WTC11 (cell line): ENCODE results near the gene CAPNS1. TPM values are rescaled to one million over a fixed set of nuclear protein-coding genes. Genes with fewer than 3 reads are reported as not detected.

ENCODE experiments used
- ATAC-seq: fragments of 200-7000 bp; cut with Tn5 transposase; 2 replicates; pipeline ENCODE4 v1.10.0; 2021; ENCODE audit warnings: mild to moderate bottlenecking, moderate library complexity
- CTCF ChIA-PET: fragments of 300-600 bp; sonication (Branson Sonifier 250); formaldehyde crosslinking; loops from one replicate; lab custom pipeline; 2021; ENCODE audit warnings: antibody characterized with exemption; lab: Charles Lee
- POLR2A ChIA-PET: fragments of 350-600 bp; sonication (Branson Sonifier 250); formaldehyde crosslinking; loops from one replicate; lab custom pipeline; 2021; ENCODE audit warnings: antibody characterized with exemption; lab: Charles Lee
- DNase-seq: peaks from one replicate; pipeline ENCODE4 v3.0.0; 2021; ENCODE audit warnings: low spot score
- H3K27ac Mint-ChIP-seq: 2 replicates; pipeline ENCODE4 v1.8.0; 2021; ENCODE audit warnings: mixed read lengths
- H3K27me3 Mint-ChIP-seq: 2 replicates; pipeline ENCODE4 v1.8.0; 2021; ENCODE audit warnings: low read depth, mild to moderate bottlenecking, moderate library complexity, mixed read lengths
- H3K36me3 Mint-ChIP-seq: 2 replicates; pipeline ENCODE4 v1.8.0; 2021; ENCODE audit warnings: mixed read lengths
- H3K4me1 Mint-ChIP-seq: 2 replicates; pipeline ENCODE4 v1.8.0; 2022; ENCODE audit warnings: mixed read lengths
- H3K4me3 Mint-ChIP-seq: 2 replicates; pipeline ENCODE4 v1.8.0; 2021; ENCODE audit warnings: mild to moderate bottlenecking, moderate library complexity, mixed read lengths
- H3K9me3 Mint-ChIP-seq: 2 replicates; pipeline ENCODE4 v1.8.0; 2021; ENCODE audit warnings: mixed read lengths
- GTF2I ChIP-seq: fragments of 250-450 bp; sonication (Bioruptor Pico); conservative IDR thresholded peaks from 2 replicates; pipeline ENCODE4 v1.4.0; 2021; ENCODE audit warnings: mild to moderate bottlenecking
- TEAD1 ChIP-seq: sonication (generic); formaldehyde crosslinking; IDR thresholded peaks from 2 replicates; pipeline ENCODE4 v1.8.0; 2022; ENCODE audit warnings: mild to moderate bottlenecking, missing genetic modification reagents
- TEAD4 ChIP-seq: sonication (generic); formaldehyde crosslinking; IDR thresholded peaks from 2 replicates; pipeline ENCODE4 v1.8.0; 2022; ENCODE audit warnings: mild to moderate bottlenecking, missing genetic modification reagents
- ZNF219 ChIP-seq: sonication (generic); formaldehyde crosslinking; IDR thresholded peaks from 2 replicates; pipeline ENCODE4 v1.8.0; 2023; ENCODE audit warnings: missing genetic modification reagents, mild to moderate bottlenecking, borderline replicate concordance
- ZNF232 ChIP-seq: sonication (generic); formaldehyde crosslinking; IDR thresholded peaks from 2 replicates; pipeline ENCODE4 v1.8.0; 2022; ENCODE audit warnings: mild to moderate bottlenecking, missing genetic modification reagents
- ZNF671 ChIP-seq: fragments of 250-450 bp; sonication (Bioruptor Pico); IDR thresholded peaks from 2 replicates; pipeline ENCODE4 v1.8.0; 2021; ENCODE audit warnings: mild to moderate bottlenecking
- total RNA-seq: library from RNA; stranded (reverse); gene quantifications from 3 replicates; pipeline ENCODE4 v1.2.3, GENCODE V29; 2021
- TF ChIP-seq, protein P1 (sequence below): sonication (generic); formaldehyde crosslinking; IDR thresholded peaks from 2 replicates; pipeline ENCODE4 v1.8.1; 2023; ENCODE audit warnings: mild to moderate bottlenecking, missing genetic modification reagents, borderline replicate concordance
- TF ChIP-seq, protein P2 (sequence below): sonication (generic); formaldehyde crosslinking; IDR thresholded peaks from 2 replicates; pipeline ENCODE4 v1.8.1; 2022; ENCODE audit warnings: low read depth, missing genetic modification reagents, borderline replicate concordance
- TF ChIP-seq, protein P3 (sequence below): sonication (generic); formaldehyde crosslinking; IDR thresholded peaks from 2 replicates; pipeline ENCODE4 v1.8.0; 2023; ENCODE audit warnings: mild to moderate bottlenecking, missing genetic modification reagents
- TF ChIP-seq, protein P4 (sequence below): sonication (generic); formaldehyde crosslinking; IDR thresholded peaks from 2 replicates; pipeline ENCODE4 v1.8.0; 2022; ENCODE audit warnings: mild to moderate bottlenecking, missing genetic modification reagents
- TF ChIP-seq, protein P5 (sequence below): sonication (generic); formaldehyde crosslinking; IDR thresholded peaks from 2 replicates; pipeline ENCODE4 v1.8.1; 2023; ENCODE audit warnings: mild to moderate bottlenecking, missing genetic modification reagents

Gene CAPNS1
- total RNA-seq, 1 experiment from 2014 or later, result 358 TPM

DNA sequence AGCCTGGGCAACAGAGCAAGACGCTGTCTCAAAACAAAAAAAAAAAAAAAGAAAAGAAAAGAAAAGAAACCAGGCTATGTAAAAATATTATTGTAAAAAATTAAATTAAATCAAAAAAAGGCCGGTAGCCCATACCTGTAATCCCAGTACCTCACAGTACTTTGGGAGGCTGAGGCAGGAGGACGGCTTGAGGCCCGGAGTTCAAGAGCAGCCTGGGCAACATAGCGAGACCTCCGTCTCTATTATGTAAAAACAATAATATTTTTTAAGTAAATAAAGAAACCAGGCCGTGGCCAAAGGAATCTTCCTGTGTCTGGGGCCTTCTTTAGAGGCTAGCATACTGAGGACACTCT lies 770 bp upstream of the CAPNS1 start (continued):
- TF ChIP-seq, protein P1, sequence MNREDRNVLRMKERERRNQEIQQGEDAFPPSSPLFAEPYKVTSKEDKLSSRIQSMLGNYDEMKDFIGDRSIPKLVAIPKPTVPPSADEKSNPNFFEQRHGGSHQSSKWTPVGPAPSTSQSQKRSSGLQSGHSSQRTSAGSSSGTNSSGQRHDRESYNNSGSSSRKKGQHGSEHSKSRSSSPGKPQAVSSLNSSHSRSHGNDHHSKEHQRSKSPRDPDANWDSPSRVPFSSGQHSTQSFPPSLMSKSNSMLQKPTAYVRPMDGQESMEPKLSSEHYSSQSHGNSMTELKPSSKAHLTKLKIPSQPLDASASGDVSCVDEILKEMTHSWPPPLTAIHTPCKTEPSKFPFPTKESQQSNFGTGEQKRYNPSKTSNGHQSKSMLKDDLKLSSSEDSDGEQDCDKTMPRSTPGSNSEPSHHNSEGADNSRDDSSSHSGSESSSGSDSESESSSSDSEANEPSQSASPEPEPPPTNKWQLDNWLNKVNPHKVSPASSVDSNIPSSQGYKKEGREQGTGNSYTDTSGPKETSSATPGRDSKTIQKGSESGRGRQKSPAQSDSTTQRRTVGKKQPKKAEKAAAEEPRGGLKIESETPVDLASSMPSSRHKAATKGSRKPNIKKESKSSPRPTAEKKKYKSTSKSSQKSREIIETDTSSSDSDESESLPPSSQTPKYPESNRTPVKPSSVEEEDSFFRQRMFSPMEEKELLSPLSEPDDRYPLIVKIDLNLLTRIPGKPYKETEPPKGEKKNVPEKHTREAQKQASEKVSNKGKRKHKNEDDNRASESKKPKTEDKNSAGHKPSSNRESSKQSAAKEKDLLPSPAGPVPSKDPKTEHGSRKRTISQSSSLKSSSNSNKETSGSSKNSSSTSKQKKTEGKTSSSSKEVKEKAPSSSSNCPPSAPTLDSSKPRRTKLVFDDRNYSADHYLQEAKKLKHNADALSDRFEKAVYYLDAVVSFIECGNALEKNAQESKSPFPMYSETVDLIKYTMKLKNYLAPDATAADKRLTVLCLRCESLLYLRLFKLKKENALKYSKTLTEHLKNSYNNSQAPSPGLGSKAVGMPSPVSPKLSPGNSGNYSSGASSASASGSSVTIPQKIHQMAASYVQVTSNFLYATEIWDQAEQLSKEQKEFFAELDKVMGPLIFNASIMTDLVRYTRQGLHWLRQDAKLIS (CRISPR knock-in tag), result no peak
- TF ChIP-seq TEAD4 (CRISPR knock-in tag) (no peak), ZNF219 (no peak), ZNF671 (CRISPR knock-in tag) (no peak)
- TF ChIP-seq, protein P2, sequence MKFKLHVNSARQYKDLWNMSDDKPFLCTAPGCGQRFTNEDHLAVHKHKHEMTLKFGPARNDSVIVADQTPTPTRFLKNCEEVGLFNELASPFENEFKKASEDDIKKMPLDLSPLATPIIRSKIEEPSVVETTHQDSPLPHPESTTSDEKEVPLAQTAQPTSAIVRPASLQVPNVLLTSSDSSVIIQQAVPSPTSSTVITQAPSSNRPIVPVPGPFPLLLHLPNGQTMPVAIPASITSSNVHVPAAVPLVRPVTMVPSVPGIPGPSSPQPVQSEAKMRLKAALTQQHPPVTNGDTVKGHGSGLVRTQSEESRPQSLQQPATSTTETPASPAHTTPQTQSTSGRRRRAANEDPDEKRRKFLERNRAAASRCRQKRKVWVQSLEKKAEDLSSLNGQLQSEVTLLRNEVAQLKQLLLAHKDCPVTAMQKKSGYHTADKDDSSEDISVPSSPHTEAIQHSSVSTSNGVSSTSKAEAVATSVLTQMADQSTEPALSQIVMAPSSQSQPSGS (CRISPR knock-in tag), result no peak

DNA sequence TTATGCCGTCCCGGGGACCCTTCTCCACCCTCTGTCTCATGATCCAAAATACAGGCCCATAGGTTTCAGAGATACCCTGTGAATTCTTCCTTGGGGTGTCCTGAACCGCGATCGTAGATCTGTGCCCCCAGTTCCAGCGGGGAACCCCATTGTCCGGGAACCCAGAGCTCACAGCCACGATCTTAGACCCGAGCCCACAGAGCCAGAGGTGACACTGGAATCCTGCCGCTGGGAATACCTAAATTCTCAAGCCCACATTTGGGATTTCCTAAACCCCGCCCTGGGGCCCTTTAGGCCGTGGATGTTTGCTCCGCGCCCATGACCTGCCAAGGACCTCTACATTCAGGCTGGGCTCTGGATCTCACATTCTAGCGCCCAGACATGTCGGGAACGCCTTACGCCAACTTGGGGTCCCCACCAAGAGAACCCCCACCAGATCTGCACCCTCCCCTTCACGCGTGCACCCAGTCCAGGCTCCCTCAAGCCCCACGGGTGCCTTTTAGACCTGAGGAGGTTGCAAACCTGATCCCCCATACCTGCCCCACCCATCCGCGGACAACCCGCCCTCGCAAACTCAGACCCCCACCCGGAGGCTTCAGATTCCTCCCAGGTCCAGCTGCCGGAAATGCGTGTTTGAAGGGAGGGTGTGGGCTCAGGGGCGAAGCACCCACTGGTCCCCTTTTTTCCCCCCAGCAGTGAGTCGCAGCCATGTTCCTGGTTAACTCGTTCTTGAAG lies 605 bp downstream of the CAPNS1 start:
- ChIA-PET CTCF (interaction anchor here (0.6 to 2.0 kb wide), 2 partner anchors 12 to 78 kb away, joined by 4 to 18 read pairs; no protein-coding TSS in a partner anchor), POLR2A (interaction anchor here (1.5 to 2.1 kb wide), 2 partner anchors 11 to 13 kb away, joined by 4 to 9 read pairs; no protein-coding TSS in a partner anchor)
- DNase-seq (peak; percentile 60), ATAC-seq (peak; percentile 2; the same call in 1 of the 2 replicates)
- Mint-ChIP-seq H3K4me1 (peaks cover 14% of the 10 kb centered on the region), H3K36me3 (peaks cover 27% of the 10 kb centered on the region), H3K27ac (peak overlapping the region; percentile 99), H3K27me3 (peaks cover 6% of the 10 kb centered on the region), H3K4me3 (peak overlapping the region; percentile 99), H3K9me3 (no peaks in the 10 kb centered on the region)
- TF ChIP-seq, protein P3, sequence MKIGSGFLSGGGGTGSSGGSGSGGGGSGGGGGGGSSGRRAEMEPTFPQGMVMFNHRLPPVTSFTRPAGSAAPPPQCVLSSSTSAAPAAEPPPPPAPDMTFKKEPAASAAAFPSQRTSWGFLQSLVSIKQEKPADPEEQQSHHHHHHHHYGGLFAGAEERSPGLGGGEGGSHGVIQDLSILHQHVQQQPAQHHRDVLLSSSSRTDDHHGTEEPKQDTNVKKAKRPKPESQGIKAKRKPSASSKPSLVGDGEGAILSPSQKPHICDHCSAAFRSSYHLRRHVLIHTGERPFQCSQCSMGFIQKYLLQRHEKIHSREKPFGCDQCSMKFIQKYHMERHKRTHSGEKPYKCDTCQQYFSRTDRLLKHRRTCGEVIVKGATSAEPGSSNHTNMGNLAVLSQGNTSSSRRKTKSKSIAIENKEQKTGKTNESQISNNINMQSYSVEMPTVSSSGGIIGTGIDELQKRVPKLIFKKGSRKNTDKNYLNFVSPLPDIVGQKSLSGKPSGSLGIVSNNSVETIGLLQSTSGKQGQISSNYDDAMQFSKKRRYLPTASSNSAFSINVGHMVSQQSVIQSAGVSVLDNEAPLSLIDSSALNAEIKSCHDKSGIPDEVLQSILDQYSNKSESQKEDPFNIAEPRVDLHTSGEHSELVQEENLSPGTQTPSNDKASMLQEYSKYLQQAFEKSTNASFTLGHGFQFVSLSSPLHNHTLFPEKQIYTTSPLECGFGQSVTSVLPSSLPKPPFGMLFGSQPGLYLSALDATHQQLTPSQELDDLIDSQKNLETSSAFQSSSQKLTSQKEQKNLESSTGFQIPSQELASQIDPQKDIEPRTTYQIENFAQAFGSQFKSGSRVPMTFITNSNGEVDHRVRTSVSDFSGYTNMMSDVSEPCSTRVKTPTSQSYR (CRISPR knock-in tag), result no peak
- TF ChIP-seq ZNF232 (no peak), GTF2I (CRISPR knock-in tag) (no peak), TEAD1 (CRISPR knock-in tag) (0 out of 2 replicates have a peak, but pooled peaks have one; percentile 10)
- TF ChIP-seq, protein P4, sequence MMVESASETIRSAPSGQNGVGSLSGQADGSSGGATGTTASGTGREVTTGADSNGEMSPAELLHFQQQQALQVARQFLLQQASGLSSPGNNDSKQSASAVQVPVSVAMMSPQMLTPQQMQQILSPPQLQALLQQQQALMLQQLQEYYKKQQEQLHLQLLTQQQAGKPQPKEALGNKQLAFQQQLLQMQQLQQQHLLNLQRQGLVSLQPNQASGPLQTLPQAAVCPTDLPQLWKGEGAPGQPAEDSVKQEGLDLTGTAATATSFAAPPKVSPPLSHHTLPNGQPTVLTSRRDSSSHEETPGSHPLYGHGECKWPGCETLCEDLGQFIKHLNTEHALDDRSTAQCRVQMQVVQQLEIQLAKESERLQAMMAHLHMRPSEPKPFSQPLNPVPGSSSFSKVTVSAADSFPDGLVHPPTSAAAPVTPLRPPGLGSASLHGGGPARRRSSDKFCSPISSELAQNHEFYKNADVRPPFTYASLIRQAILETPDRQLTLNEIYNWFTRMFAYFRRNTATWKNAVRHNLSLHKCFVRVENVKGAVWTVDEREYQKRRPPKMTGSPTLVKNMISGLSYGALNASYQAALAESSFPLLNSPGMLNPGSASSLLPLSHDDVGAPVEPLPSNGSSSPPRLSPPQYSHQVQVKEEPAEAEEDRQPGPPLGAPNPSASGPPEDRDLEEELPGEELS (CRISPR knock-in tag), result peak; percentile 35; the same call in 1 of the 2 replicates
- TF ChIP-seq, protein P5, sequence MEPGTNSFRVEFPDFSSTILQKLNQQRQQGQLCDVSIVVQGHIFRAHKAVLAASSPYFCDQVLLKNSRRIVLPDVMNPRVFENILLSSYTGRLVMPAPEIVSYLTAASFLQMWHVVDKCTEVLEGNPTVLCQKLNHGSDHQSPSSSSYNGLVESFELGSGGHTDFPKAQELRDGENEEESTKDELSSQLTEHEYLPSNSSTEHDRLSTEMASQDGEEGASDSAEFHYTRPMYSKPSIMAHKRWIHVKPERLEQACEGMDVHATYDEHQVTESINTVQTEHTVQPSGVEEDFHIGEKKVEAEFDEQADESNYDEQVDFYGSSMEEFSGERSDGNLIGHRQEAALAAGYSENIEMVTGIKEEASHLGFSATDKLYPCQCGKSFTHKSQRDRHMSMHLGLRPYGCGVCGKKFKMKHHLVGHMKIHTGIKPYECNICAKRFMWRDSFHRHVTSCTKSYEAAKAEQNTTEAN (CRISPR knock-in tag), result 0 out of 2 replicates have a peak, but pooled peaks have one; percentile 2
